Muscle of back (tissue), 11 donors: ENCODE data around the gene GGA1. TPM values are rescaled to one million over a fixed set of nuclear protein-coding genes. Genes with fewer than 3 reads are reported as not detected.
A peak's percentile ranks its signal among the peaks of the same experiment; 100 is the strongest.
"Not testable (repeated sequence)": the region's sequence is repeated elsewhere in the genome, so short reads cannot be mapped to it uniquely, and the experiment has no call there.

Source experiments
- DNase-seq, 3 donors: peaks; one replicate each; pipeline versions ENCODE4 v3.0.0 to v3.0.0-alpha.2; 2013
- polyA plus RNA-seq, 10 donors: library from polyadenylated mRNA; unstranded; fragments of 120-200 nt; gene quantifications; one replicate each; pipeline ENCODE4 v1.2.1, GENCODE V29; 2013; ENCODE audit not compliant: insufficient read length in 10 of 10

Gene GGA1
- polyA plus RNA-seq, 10 donors: 27.6 to 49.1 (median 34.4) TPM

DNA sequence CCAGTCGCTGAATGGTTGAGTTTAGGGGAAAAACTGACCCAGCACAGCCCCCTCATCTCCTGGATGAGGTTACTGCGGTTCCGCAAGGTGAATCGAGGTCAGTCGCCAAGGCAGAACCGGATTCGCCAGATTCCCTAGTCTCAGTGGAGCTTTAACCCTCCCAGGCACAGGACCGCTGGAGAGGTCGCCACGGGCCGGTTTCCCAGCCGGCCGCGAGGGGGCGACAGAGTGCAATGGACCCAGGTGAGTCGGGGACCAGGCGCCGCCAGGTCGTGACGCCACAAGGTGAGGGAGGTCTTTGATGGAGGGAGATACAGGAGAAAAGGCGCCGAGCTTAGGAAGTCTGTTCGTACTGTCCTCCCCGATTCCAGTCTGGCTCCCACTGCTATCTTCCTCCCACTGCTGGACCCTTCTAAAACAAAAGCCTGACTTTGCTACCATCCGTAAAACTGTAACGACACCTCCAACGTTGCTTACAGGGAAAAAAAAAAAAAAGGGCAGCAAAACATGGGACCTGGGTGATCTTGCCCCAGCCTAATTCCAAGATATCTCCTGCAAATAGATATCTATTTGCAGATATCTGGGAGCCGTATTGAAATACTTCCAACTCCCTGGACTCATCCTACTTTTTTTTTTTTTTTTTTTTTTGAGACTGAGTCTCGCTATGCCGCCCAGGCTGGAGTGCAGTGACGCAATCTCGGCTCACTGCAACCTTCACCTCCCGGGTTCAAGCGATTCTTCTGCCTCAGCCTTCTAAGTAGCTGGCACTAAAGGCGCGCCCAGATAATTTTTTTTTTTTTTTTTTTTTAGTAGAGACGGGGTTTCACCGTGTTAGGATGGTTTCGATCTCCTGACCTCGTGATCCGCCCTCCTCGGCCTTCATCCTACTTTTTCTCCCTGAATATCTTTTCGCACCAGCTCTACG, 1.4 kb upstream of the GGA1 start:
- DNase-seq: peak; percentile 54 to 88 (median 84)

DNA sequence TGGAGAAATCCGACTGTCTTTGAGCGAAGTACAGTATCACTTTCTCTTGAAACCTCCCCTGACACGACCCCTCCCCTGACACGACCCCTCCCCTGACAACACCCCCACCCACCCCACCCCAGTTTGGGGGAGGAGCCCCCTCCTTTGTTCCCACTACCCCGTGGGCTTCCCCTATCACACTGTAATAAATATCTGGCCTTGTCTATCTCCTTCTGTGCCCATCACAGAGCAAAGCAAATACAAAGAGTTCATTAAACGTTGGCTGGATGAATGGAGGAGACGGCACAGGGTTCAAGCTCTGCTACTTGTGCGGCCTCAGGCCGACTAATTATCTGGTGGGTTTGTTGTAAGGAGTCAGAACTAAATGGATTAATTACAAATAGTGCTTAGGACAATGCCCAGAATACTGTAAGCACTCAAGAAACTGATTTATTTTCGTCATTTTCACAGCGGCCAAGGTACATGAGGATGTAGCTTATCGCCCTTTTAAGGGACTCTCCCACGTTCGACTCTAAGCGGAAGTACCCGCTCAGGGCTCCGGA, 628 bp upstream of the GGA1 start:
- DNase-seq: no peak

DNA sequence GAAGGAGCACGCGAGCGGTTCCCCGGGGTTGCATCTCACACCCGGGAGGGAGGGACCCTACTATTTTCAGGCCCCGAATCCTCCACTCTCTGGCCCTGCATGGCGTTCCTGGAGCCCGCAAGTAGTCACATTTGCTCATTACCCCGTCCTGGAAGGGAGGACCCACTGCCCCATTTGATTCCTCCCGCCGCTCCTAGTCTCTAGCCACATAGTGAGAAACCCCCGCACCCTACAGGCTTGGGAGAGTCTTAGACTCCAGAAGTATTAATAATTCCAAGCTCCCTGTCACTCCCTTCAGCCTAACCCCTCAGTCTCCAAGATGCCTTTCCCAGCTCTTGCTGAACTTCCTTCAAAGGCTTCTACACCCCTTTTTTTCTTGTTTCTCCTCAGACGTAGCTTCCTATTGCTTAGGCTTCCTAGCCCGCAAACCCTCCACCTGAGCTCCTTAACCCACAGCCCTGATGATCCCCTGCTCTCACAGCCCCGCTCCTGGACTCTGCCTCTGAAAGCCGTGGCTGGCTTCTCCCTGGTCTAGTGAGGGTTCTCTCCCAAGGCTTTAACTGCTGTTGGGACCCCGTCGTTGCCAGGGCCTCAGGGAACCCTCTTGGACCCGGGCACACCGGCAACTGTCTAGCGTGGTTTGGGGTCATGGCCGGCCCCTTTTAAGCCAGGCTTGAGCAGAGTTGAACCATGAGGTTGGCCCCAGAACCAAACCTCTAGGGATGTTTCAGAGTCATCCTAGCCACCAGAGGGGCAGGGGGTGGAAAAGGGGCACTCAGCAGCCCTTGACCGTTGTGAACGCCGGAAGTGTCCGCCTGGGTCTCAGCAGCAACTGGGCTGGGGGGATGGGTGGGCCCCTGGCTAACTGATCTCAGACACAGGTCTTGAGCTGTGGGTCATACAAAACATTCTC, 862 bp downstream of the GGA1 start:
- peak in 1 of 3 donors; percentile 40 for DNase-seq

DNA sequence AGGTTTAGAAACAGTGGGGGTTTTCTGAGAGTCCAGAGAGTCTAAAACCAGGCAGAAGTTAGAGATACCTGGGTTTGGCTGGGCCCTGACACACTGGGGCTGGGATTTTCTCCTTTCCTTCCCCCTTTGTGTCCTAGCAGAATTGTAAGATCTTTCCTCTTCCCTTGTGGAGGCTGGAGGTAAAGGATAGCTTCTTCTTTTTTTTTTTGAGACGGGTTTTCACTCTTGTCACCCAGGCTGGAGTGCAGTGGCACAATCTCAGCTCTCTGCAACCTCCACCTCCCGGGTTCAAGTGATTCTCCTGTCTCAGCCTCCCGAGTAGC, 1.5 kb downstream of the GGA1 start:
- not testable (repeated sequence) for DNase-seq

DNA sequence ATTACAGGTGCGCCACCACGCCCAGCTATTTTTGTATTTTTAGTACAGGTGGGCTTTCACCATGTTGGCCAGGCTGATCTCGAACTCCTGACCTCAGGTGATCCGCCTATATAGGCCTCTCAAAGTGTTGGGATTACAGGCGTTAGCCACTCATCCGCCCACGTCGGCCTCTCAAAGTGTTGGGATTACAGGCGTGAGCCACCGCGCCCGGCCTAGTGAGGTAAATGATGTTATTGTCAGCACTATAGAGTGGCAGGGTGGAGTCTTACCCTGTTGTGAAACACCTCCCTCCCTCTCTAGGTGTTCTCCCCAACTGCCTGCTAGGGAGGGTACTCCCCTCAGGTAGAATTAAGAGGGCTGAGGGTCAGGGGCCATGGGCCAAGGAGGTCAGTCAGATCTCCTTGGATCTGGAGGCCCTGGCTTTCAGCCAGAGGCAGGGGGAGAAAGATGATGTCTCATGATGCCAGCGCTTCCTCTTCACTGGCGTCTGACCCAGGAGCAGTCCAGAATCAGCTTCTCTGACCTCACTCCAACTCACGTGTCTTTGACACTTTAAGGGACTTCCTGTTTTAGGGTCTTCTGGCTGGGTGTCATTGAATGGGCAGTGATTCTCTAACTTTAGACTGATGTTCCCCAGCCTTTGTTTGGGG, 2.0 kb downstream of the GGA1 start:
- peak in 1 of 3 donors; percentile 58 for DNase-seq

DNA sequence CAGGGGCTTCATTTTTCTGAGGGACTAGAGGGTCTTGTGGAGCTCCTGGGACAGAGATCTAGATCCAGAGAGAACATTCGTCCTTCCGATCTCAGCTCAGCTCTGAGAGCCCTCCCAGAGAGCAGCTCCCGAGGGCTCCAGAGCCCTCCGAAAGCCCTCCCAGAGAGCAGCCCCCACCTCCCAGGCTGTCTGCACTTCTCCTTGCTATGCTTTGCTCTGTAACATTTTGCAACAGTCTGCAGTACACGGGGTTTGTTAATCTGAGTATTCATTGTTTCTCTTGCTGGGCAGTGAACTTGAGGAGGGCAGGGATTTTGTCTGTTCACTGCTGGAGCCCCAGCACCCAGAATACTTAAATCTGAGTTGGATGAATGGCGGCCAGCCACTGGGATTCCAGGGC, 2.6 kb downstream of the GGA1 start:
- DNase-seq: no peak

DNA sequence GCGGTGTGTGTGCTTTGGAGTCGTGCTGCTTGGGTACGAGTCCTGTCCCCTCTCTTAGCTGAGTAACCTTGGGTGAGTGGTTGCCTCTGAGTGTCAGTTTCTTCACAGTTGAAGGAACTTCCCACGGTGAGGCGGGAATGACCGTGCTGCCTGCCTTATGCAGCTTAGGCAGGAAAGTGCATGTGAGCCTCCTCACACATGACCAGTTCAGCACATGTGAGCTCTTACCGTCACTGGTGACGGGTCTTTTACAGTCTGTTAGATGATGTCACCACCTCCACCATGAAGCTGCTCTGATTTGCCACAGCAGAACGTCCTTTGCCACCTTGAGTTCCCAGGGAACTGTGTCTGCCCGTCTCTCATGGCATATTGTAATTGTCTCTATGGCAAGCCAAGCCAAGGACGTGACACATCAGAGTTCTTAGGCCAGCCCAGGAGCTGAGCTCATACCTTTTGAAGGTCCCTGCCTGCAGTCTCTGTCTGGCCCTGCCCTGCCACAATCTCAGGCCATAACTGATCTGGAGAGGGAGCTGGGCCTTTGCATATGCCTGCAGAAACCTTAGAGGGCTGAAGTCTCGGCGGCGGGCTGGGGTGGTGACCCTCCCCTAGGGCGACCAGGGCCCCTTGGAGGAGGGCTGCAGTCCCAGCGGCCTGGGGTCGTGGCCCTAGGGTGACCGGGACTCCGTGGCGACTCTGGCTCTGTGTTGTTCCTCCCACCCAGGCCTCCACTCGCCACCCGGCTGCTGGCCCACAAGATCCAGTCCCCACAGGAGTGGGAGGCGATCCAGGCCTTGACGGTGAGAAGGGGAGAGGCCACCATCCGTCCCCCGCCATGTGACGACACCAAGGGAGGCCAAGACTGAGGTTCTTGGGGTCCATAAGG, 7.8 kb downstream of the GGA1 start:
- DNase-seq: peak in 1 of 3 donors; percentile 25

DNA sequence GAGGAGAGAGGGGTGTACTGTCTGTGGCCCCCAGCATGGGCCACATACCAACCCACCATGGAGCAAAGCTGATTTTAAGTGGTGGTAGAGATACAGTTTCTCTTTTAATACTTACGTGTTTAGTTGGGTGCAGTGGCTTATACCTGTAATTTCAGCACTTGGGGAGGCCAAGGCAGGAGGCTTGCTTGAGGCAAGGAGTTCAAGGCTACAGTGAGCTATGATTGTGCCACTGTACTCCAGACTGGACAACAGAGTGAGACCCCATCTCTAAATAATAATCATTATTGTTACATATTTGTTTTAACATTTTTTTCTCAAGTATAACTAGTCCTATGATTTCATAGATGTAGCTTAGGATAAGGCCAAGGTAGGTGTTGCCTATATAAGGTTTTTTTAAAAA, 8.8 kb downstream of the GGA1 start:
- DNase-seq: no peak

DNA sequence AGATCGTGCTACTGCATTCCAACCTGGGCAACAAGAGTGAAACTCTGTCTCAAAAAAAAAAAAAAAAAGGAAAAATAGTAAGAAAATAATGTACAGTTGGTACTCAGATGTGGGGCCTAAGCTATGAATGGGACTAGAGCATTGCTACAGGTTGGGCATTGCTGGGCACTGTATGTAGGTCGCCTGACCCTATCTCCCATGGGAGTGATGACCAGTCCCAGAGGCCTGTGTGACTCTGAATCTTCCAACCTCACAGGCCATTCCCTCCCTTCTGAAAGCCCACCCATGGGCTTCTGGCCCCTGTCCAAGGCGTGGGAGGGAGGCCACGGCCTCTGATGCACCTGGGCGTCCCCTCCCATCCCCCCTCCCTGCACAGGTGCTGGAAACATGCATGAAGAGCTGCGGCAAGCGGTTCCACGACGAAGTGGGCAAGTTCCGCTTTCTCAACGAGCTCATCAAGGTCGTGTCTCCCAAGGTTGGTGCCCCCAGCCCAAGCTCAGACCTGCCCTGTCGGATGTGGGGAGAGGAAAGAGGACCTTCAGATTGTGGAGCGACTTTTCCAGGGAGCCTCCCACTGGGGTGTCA, 9.5 kb downstream of the GGA1 start:
- peak in 1 of 3 donors; percentile 3 for DNase-seq

DNA sequence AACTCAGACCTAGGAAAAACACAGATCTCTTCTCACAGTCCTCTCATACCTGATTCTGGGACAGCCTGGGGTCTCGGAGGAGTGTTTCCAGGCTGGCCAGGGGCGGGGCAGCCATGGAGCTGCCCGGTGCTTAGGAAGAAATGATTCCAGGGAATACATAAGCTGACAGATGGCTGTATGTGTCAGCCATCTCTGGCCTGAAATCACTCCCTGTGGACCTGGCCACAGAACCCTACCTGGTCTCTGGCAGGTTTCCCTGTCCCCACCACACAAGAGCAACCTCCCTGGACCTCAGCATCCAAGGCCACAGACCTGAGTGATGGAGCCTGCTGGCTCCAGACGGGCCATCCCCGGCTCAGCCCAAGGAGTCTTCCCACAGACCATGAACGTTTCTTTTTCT, 10.0 kb downstream of the GGA1 start:
- DNase-seq: peak in 1 of 3 donors; percentile 2

DNA sequence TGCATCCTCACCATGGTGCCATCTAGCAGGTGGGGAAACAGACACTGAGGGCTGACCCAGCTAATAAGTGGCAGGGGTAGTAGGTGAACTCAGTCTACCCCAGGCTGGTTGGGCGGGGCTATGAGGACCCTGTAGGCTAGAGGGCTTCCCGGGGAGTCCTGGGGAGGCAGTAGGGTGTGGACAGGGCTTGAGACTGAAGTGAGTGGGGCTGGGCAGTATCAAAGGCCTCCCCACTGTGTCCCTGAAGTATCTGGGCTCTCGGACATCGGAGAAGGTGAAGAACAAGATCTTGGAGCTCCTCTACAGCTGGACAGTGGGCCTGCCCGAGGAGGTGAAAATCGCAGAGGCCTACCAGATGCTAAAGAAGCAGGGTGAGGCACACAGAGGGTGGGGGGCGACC, 11.4 kb downstream of the GGA1 start:
- peak in 1 of 3 donors; percentile 3 for DNase-seq

DNA sequence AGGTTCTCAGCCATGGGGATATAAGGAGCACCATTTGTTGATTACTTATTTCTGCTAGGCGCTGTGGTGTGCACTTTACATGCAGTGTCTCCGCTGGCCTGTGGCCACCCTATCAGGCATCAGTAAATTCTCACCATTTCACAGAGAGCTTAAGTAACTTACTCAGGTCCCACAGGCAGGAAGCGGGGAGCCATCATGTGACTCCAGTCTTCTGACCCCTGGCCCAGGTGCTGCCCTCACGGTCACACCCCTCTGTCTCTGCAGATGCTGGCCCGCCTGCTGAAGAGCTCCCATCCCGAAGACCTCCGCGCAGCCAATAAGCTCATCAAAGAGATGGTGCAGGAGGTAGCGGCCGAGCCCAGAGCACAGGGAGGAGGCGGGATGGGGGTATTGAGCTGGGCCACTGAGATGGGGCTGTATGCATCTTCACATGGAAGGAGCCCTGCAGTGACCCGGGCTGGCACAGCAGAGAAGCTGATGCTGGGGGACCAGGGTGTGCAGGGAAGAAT, 12.8 kb downstream of the GGA1 start:
- no peak for DNase-seq

DNA sequence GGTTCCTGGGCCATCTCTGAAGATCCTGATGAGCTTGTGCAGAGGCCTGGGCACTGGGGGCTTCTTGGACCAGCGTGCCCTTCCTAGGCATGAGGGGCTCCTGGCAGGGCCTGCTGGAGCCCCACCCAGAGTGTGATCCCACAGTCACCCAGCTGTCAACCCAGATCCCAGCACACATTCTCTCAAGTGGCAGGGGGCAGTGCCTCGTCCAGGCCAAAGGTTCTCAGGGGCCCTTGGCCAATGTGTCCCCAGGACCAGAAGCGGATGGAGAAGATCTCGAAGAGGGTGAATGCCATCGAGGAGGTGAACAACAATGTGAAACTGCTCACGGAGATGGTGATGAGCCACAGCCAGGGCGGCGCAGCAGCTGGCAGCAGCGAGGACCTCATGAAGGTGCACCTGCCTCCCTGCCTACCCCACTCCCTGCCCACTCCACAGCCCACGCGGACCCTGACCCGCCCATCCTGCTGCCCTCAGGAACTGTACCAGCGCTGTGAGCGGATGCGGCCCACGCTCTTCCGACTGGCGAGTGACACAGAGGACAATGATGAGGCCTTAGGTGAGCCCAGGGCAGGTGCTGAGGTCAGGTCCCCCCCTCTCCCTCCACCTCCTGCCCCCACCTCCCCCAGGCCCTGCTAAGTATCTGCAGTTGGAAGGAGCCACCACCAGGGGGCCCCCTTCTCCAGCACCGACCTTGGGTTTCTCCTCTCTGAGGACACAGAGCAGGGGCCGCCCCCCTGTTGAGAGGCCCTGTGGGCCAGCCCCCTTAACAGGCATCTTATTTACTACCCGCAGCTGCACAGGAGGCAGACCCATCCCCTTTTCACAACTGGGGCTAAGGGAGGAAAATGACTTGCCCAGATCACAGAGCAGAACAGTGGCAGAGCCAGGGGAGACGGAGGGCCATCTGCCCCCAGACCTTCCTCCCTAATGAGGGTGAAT, 14.7 kb downstream of the GGA1 start:
- DNase-seq: peak in 2 of 3 donors; percentile 64 to 82

DNA sequence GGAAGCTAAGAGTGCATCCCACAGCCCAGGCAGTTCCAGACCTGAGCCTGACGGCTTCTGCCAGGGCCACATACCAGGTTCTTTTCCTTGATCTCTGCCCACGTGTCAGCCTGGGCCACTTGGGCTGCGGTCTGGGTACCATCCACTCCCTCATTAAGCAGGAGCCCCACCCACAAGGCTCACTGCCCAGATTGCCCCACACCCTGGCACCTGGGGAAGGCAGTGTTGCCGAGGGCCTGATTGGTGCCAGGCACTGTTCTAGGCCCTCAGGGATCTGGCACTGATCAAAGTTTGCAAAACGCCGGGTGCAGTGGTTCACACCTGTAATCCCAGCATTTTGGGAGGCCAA, 15.4 kb downstream of the GGA1 start:
- DNase-seq: no peak

DNA sequence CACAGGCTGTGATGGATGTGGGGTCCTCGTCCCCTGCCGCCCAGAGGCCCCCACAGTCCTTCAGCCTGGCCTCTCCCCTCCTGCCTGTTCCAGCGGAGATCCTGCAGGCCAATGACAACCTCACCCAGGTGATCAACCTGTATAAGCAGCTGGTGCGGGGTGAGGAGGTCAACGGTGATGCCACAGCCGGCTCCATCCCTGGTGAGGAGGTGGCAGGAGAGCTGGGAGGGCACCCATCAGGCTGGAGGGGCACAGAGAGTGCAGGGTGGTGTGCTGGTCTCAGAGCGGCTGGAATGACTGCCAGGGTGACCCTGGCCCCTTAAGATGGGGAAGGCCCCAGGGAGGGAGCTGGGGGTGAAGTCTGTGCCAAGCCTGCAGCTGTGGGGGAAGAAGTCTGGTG, 16.2 kb downstream of the GGA1 start:
- DNase-seq: no peak

DNA sequence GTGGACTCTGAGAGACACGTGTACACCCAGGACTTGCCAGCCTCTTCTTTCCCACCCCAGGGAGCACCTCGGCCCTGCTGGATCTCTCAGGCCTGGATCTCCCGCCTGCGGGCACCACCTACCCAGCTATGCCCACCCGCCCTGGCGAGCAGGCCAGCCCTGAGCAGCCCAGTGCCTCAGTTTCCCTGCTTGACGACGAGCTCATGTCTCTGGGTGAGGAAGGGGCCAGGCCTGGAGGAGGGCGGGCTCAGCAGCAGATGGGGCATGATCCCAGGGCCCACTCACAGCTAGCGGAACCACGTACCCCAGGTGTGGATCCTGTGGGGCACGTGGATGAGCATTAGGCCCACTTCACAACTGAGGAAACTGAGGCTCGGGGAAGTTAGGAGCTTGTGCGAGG, 17.1 kb downstream of the GGA1 start:
- no peak for DNase-seq

DNA sequence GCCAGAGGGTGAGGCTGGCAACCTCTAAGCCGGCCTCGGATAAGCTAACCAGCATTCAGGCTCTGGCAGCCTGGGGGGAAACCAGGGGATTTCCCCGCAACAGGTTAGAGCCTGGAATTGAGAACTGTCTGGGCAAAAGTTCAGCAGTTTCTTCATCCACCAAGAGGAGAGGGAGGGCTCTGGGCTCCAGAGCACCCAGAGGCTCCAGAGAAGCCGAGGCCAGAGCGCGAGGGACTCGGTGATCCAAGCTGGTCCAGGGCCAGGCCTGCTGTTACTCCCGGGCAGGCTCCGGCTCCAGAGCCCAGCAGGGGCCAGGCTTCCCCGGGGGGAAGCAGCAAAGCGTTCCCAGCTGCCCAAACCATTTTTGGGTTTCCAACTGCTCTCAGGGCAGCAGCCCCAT, 17.5 kb downstream of the GGA1 start:
- peak in 2 of 3 donors; percentile 64 to 75 for DNase-seq

DNA sequence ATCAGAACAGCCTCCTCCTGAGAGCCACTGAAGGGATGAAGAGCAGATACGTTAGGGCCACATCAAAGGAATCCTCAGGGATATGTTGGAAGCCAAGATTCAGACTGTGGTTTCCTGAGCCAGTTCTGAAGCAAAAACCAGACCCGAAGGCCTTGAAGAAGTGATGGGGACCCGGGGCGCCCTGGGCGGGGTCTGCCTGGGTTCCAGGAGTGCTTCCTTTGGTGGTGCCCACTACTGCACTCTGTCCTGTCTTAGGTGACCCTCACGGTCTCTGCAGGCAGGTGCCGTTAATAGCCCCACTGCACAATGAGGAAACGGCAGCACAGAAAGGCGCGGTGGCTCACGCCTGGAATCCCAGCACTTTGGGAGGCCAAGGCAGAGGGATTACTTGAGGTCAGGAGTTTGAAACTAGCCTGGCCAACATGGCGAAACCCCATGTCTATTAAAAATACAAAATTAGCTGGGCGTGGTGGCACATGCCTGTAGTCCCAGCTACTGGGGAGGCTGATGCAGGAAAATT, 18.0 kb downstream of the GGA1 start:
- DNase-seq: no peak

DNA sequence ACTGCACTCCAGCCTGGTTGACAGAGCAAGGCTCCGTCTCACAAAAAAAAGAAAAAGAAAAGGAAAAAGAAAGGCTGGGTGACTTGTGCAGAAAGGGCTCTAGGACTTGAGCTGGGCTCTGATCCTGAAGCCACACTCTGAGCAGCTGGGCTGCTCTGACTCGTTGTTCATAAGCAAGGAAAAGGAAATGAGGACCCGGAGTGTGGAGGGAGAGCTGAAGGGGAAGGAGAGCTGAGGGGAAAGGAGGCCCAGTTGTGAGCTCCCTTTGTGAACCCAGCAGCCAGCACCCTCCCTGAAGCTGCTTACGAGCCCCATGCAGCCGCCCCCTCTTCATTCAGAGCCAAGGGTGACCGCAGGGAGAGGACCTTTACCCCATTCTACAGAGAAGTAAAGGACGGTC, 18.5 kb downstream of the GGA1 start:
- DNase-seq: peak in 1 of 3 donors; percentile 66
